DOHH2 (cell line): ENCODE results near the gene CAB39L.

Source experiments
- H3F3A ChIP-seq: fragments of 200-600 bp; sonication (generic), shearing (Covaris generic); 2 replicates; pipeline ENCODE4 v1.6.0; 2016; ENCODE audit warnings: antibody characterized with exemption, mild to moderate bottlenecking; ENCODE audit not compliant: control insufficient read depth, insufficient read depth
- H3K27ac ChIP-seq: fragments of 200-600 bp; sonication (generic); 2 replicates; pipeline ENCODE4 v1.5.1; 2014; ENCODE audit warnings: low read depth, mild to moderate bottlenecking, low read length, moderate library complexity
- H3K27me3 ChIP-seq: fragments of 200-600 bp; sonication (generic); 2 replicates; pipeline ENCODE4 v1.6.1; 2014; ENCODE audit warnings: mild to moderate bottlenecking, low read length, mixed read lengths; ENCODE audit not compliant: control insufficient read depth
- H3K36me3 ChIP-seq: fragments of 200-600 bp; sonication (generic); 2 replicates; pipeline ENCODE4 v1.6.1; 2014; ENCODE audit warnings: mild to moderate bottlenecking, low read length, moderate library complexity, mixed read lengths; ENCODE audit not compliant: control insufficient read depth
- H3K4me1 ChIP-seq: fragments of 200-600 bp; sonication (generic); 2 replicates; pipeline ENCODE4 v1.6.1; 2014; ENCODE audit warnings: mild to moderate bottlenecking, low read length, mixed read lengths; ENCODE audit not compliant: control insufficient read depth
- H3K4me2 ChIP-seq: fragments of 200-600 bp; sonication (generic); 2 replicates; pipeline ENCODE4 v1.6.0; 2014; ENCODE audit warnings: mild to moderate bottlenecking, low read length, moderate library complexity
- H3K4me3 ChIP-seq: fragments of 200-600 bp; sonication (generic); 2 replicates; pipeline ENCODE4 v1.5.1; 2014; ENCODE audit warnings: mild to moderate bottlenecking, low read length, mixed read lengths
- H3K79me2 ChIP-seq: fragments of 200-600 bp; sonication (generic); 2 replicates; pipeline ENCODE4 v1.6.1; 2014; ENCODE audit warnings: mild to moderate bottlenecking, low read length, mixed read lengths; ENCODE audit not compliant: control insufficient read depth
- H3K9me2 ChIP-seq: fragments of 200-600 bp; sonication (generic); replicated peaks from 2 replicates; pipeline ENCODE4 v1.6.1; 2014; ENCODE audit warnings: mild to moderate bottlenecking, low read length, mixed read lengths; ENCODE audit not compliant: control insufficient read depth
- H3K9me3 ChIP-seq: fragments of 200-600 bp; sonication (generic); 2 replicates; pipeline ENCODE4 v1.6.1; 2014; ENCODE audit warnings: antibody characterized with exemption, low read length, mixed read lengths; ENCODE audit not compliant: control insufficient read depth, insufficient read depth
- H4K20me1 ChIP-seq: fragments of 200-600 bp; sonication (generic); 2 replicates; pipeline ENCODE4 v1.6.0; 2014; ENCODE audit warnings: low read depth, mild to moderate bottlenecking, antibody characterized with exemption, low read length, moderate library complexity; ENCODE audit not compliant: control insufficient read depth, insufficient read depth
- EZH2phosphoT487 ChIP-seq: fragments of 200-600 bp; sonication (generic); IDR thresholded peaks from 2 replicates; pipeline ENCODE4 v1.6.1; 2017; ENCODE audit warnings: borderline replicate concordance, mild to moderate bottlenecking, antibody characterized with exemption, low read length, moderate library complexity, mixed read lengths
- TF ChIP-seq, protein P1 (sequence below): fragments of 200-600 bp; sonication (generic); IDR thresholded peaks from one replicate; pipeline ENCODE4 v1.5.1; 2014; ENCODE audit warnings: antibody characterized with exemption, mild to moderate bottlenecking, low read depth, low read length; ENCODE audit not compliant: poor library complexity, severe bottlenecking

CAB39L gene

GRCh38 chr13:49366841-49367240, 77.0 kb downstream of the CAB39L start:
- peaks cover 7% of the 10 kb centered on the region; the same call in 1 of the 2 replicates for H3F3A ChIP-seq
- TF ChIP-seq, protein P1, sequence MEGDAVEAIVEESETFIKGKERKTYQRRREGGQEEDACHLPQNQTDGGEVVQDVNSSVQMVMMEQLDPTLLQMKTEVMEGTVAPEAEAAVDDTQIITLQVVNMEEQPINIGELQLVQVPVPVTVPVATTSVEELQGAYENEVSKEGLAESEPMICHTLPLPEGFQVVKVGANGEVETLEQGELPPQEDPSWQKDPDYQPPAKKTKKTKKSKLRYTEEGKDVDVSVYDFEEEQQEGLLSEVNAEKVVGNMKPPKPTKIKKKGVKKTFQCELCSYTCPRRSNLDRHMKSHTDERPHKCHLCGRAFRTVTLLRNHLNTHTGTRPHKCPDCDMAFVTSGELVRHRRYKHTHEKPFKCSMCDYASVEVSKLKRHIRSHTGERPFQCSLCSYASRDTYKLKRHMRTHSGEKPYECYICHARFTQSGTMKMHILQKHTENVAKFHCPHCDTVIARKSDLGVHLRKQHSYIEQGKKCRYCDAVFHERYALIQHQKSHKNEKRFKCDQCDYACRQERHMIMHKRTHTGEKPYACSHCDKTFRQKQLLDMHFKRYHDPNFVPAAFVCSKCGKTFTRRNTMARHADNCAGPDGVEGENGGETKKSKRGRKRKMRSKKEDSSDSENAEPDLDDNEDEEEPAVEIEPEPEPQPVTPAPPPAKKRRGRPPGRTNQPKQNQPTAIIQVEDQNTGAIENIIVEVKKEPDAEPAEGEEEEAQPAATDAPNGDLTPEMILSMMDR: no peak
- no peak for TF ChIP-seq EZH2phosphoT487
- no peaks in the 10 kb centered on the region for H3K79me2 ChIP-seq
- H3K27ac ChIP-seq: no peak overlapping the region
- H3K9me2 ChIP-seq: no peaks in the 10 kb centered on the region
- H3K4me2 ChIP-seq: no peak overlapping the region
- no peak overlapping the region for H3K4me3 ChIP-seq
- peaks cover 45% of the 10 kb centered on the region for H3K4me1 ChIP-seq
- H3K27me3 ChIP-seq: no peaks in the 10 kb centered on the region
- no peaks in the 10 kb centered on the region; the same call in 1 of the 2 replicates for H3K36me3 ChIP-seq
- H3K9me3 ChIP-seq: peaks cover 3% of the 10 kb centered on the region; the same call in 1 of the 2 replicates
- H4K20me1 ChIP-seq: no peaks in the 10 kb centered on the region

DNA sequence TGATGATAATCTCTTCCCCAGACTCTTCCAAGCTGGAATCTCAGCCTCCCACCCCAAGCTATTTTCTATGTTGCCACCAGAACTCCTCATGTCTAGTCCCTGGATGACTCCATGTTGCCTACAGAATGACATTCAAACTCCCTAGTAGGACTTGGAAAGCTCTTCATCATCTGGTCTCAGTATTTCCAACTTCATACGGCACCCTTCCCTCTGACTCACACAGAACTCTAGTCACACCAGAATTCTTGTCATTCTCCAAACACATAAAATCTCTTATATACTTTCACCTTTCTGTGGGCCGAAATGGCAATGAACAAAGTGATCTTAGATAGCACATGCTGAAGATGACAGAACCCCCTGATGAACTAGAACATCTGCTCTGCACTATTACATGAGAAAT, 86.2 kb downstream of the CAB39L start:
- no peaks in the 10 kb centered on the region for H3K9me3 ChIP-seq
- no peaks in the 10 kb centered on the region for H3K27me3 ChIP-seq
- no peak overlapping the region for H3K4me3 ChIP-seq
- no peaks in the 10 kb centered on the region for H3K9me2 ChIP-seq
- no peaks in the 10 kb centered on the region for H3K4me1 ChIP-seq
- no peaks in the 10 kb centered on the region for H3F3A ChIP-seq
- no peak overlapping the region for H3K4me2 ChIP-seq
- no peak for TF ChIP-seq EZH2phosphoT487
- TF ChIP-seq, protein P1: no peak
- no peaks in the 10 kb centered on the region for H4K20me1 ChIP-seq
- no peak overlapping the region for H3K27ac ChIP-seq
- no peaks in the 10 kb centered on the region for H3K79me2 ChIP-seq
- peaks cover 3% of the 10 kb centered on the region; the same call in 1 of the 2 replicates for H3K36me3 ChIP-seq

GRCh38 chr13:49356223-49356622, 87.6 kb downstream of the CAB39L start:
- no peak overlapping the region for H3K4me3 ChIP-seq
- H3K79me2 ChIP-seq: no peaks in the 10 kb centered on the region
- H3K9me2 ChIP-seq: no peaks in the 10 kb centered on the region
- H4K20me1 ChIP-seq: no peaks in the 10 kb centered on the region
- no peaks in the 10 kb centered on the region for H3K9me3 ChIP-seq
- peaks cover 3% of the 10 kb centered on the region; the same call in 1 of the 2 replicates for H3K36me3 ChIP-seq
- H3K4me1 ChIP-seq: no peaks in the 10 kb centered on the region
- no peaks in the 10 kb centered on the region for H3F3A ChIP-seq
- no peak overlapping the region for H3K27ac ChIP-seq
- H3K4me2 ChIP-seq: no peak overlapping the region
- TF ChIP-seq EZH2phosphoT487: no peak
- TF ChIP-seq, protein P1: no peak
- no peaks in the 10 kb centered on the region for H3K27me3 ChIP-seq
